H1 (cell line): ENCODE measurements around the gene ABHD17B. TPM values are rescaled to one million over a fixed set of nuclear protein-coding genes. Genes with fewer than 3 reads are reported as not detected.
A peak's percentile ranks its signal among the peaks of the same experiment; 100 is the strongest.

Experiments
- CTCF ChIA-PET: fragments of 300-600 bp; sonication (Branson Sonifier 250); formaldehyde crosslinking; loops from one replicate; lab custom pipeline; 2021; ENCODE audit not compliant: partially characterized antibody; lab: Charles Lee
- POLR2A ChIA-PET: fragments of 300-600 bp; sonication (Branson Sonifier 250); formaldehyde crosslinking; loops from one replicate; lab custom pipeline; 2021; ENCODE audit warnings: inconsistent platforms; ENCODE audit not compliant: partially characterized antibody; lab: Charles Lee
- DNase-seq, 2 experiments: peaks; one replicate each; pipeline versions ENCODE4 v3.0.0 to v3.0.0-alpha.2; 2010 to 2022; ENCODE audit warnings: low spot score in 2 of 2, low read depth in 1 of 2, mixed read lengths in 1 of 2
- FAIRE-seq: peaks from 2 replicates; lab custom pipeline; 2011; peaks lifted over from hg19 to GRCh38; lab: Jason Lieb, UNC
- H2AFZ ChIP-seq: 2 replicates; pipeline ENCODE4 v1.8.1; 2012; ENCODE audit warnings: low read length, inconsistent platforms
- H2AK5ac ChIP-seq: 2 replicates; pipeline ENCODE4 v1.6.1; 2013; ENCODE audit warnings: low read depth, low read length
- H2BK120ac ChIP-seq: replicated peaks from 2 replicates; pipeline ENCODE3; 2013; ENCODE audit warnings: low read depth, low read length, inconsistent platforms
- H2BK12ac ChIP-seq: 2 replicates; pipeline ENCODE4 v1.6.1; 2013; ENCODE audit warnings: low read depth, low read length
- H2BK15ac ChIP-seq: 2 replicates; pipeline ENCODE4 v1.6.1; 2013; ENCODE audit warnings: low read length
- H2BK20ac ChIP-seq: 2 replicates; pipeline ENCODE4 v1.6.1; 2013; ENCODE audit warnings: low read length
- H2BK5ac ChIP-seq: 2 replicates; pipeline ENCODE4 v1.6.1; 2013; ENCODE audit warnings: low read depth, low read length
- H3K14ac ChIP-seq: 2 replicates; pipeline ENCODE4 v1.6.1; 2013; ENCODE audit warnings: inconsistent platforms; ENCODE audit not compliant: insufficient read length
- H3K18ac ChIP-seq: 2 replicates; pipeline ENCODE4 v1.6.1; 2013; ENCODE audit warnings: low read length; ENCODE audit errors: extremely low read depth
- H3K23ac ChIP-seq: 2 replicates; pipeline ENCODE4 v1.6.1; 2013; ENCODE audit warnings: inconsistent platforms; ENCODE audit not compliant: insufficient read length
- H3K23me2 ChIP-seq: 2 replicates; pipeline ENCODE4 v1.6.1; 2013; ENCODE audit warnings: low read depth, low read length
- H3K27ac ChIP-seq: 2 replicates; pipeline ENCODE4 v1.6.1; 2011; ENCODE audit warnings: low read depth, low read length, inconsistent platforms
- H3K27me3 ChIP-seq, 4 experiments: replicated peaks in 1 of 4; 1 replicate in 1 of 4; 2 replicates in 3 of 4; pipeline versions ENCODE4 v1.6.1 to v1.8.1; 2011 to 2013; ENCODE audit warnings: low read length in 3 of 4, mild to moderate bottlenecking in 3 of 4, inconsistent platforms in 2 of 4, mixed read lengths in 2 of 4, moderate library complexity in 1 of 4; ENCODE audit not compliant: control insufficient read depth in 3 of 4, insufficient read depth in 3 of 4; ENCODE audit errors: extremely low read depth in 1 of 4
- H3K36me3 ChIP-seq, 4 experiments: 2 replicates each; pipeline versions ENCODE4 v1.6.1 to v1.8.1; 2011 to 2013; ENCODE audit warnings: mild to moderate bottlenecking in 4 of 4, low read length in 3 of 4, moderate library complexity in 2 of 4, control low read depth in 1 of 4, inconsistent platforms in 1 of 4; ENCODE audit not compliant: insufficient read depth in 4 of 4, control insufficient read depth in 2 of 4
- H3K4ac ChIP-seq: replicated peaks from 2 replicates; pipeline ENCODE3; 2013; ENCODE audit warnings: low read length, low read depth, mixed read lengths, inconsistent platforms; ENCODE audit not compliant: insufficient read length
- H3K4me1 ChIP-seq, 4 experiments: replicated peaks in 1 of 4; 1 replicate in 1 of 4; 2 replicates in 3 of 4; pipeline versions ENCODE4 v1.6.1 to v1.8.1; 2011 to 2013; ENCODE audit warnings: low read length in 3 of 4, inconsistent platforms in 2 of 4, mixed read lengths in 1 of 4; ENCODE audit not compliant: insufficient read depth in 4 of 4, control insufficient read depth in 3 of 4
- H3K4me2 ChIP-seq, 2 experiments: 2 replicates each; pipeline versions ENCODE4 v1.6.1 to v1.8.1; 2011 to 2013; ENCODE audit warnings: low read depth in 2 of 2, low read length in 2 of 2, control low read depth in 1 of 2, inconsistent platforms in 1 of 2, mild to moderate bottlenecking in 1 of 2; ENCODE audit not compliant: insufficient read depth in 1 of 2
- H3K4me3 ChIP-seq, 4 experiments: fragments of 200-600, 300-600 bp in 1 of 4; sonication (generic), shearing (Covaris generic), sonication (Bioruptor Twin) in 1 of 4; 2 replicates each; pipeline versions ENCODE4 v1.5.1 to v1.8.1; 2011 to 2016; ENCODE audit warnings: low read length in 4 of 4, low read depth in 3 of 4, control low read depth in 2 of 4, inconsistent platforms in 2 of 4, mild to moderate bottlenecking in 2 of 4, mixed read lengths in 1 of 4, moderate library complexity in 1 of 4; ENCODE audit not compliant: insufficient read depth in 2 of 4; ENCODE audit errors: extremely low read depth in 1 of 4
- H3K56ac ChIP-seq: replicated peaks from 2 replicates; pipeline ENCODE3; 2013; ENCODE audit warnings: low read depth, mild to moderate bottlenecking, mixed read lengths, low read length, inconsistent platforms; ENCODE audit not compliant: insufficient read length
- H3K79me1 ChIP-seq: 2 replicates; pipeline ENCODE4 v1.6.1; 2013; ENCODE audit warnings: low read depth, low read length, control low read depth
- H3K79me2 ChIP-seq, 2 experiments: 2 replicates each; pipeline versions ENCODE4 v1.6.1 to v1.8.1; 2012 to 2013; ENCODE audit warnings: low read length in 2 of 2, mild to moderate bottlenecking in 2 of 2, inconsistent platforms in 1 of 2; ENCODE audit not compliant: insufficient read depth in 2 of 2, control insufficient read depth in 1 of 2
- H3K9ac ChIP-seq, 4 experiments: replicated peaks in 1 of 4; 1 replicate in 1 of 4; 2 replicates in 3 of 4; pipeline versions ENCODE4 v1.6.1 to v1.8.1; 2011 to 2013; ENCODE audit warnings: low read depth in 3 of 4, low read length in 3 of 4, control low read depth in 2 of 4, mild to moderate bottlenecking in 2 of 4, moderate library complexity in 2 of 4, inconsistent platforms in 1 of 4; ENCODE audit errors: extremely low read depth in 1 of 4
- H3K9me3 ChIP-seq, 2 experiments: 2 replicates each; pipeline versions ENCODE4 v1.6.1 to v1.8.1; 2012 to 2013; ENCODE audit warnings: mild to moderate bottlenecking in 2 of 2, moderate library complexity in 2 of 2, control low read depth in 1 of 2, inconsistent platforms in 1 of 2, low read depth in 1 of 2, low read length in 1 of 2, mixed read lengths in 1 of 2; ENCODE audit not compliant: insufficient read depth in 2 of 2
- H4K20me1 ChIP-seq, 2 experiments: replicated peaks in 1 of 2; 2 replicates each; pipeline versions ENCODE3 to v1.8.1; 2011 to 2013; ENCODE audit warnings: inconsistent platforms in 2 of 2, low read length in 2 of 2, mild to moderate bottlenecking in 1 of 2; ENCODE audit not compliant: insufficient read depth in 2 of 2, control insufficient read depth in 1 of 2
- H4K5ac ChIP-seq: 2 replicates; pipeline ENCODE4 v1.6.1; 2013; ENCODE audit warnings: low read length, low read depth, mixed read lengths, inconsistent platforms; ENCODE audit not compliant: insufficient read length
- H4K8ac ChIP-seq: 2 replicates; pipeline ENCODE4 v1.8.0; 2013; ENCODE audit warnings: mild to moderate bottlenecking, moderate library complexity, low read length, inconsistent platforms; ENCODE audit not compliant: insufficient read depth; ENCODE audit errors: extremely low read depth
- H4K91ac ChIP-seq: replicated peaks from 2 replicates; pipeline ENCODE3; 2013; ENCODE audit warnings: low read length, mixed read lengths, inconsistent platforms; ENCODE audit not compliant: insufficient read length
- CHD1 ChIP-seq: IDR thresholded peaks from 2 replicates; pipeline ENCODE4 v1.6.1; 2012; ENCODE audit warnings: low read depth, low read length, improper control_type of control experiment
- HDAC2 ChIP-seq, 2 experiments: fragments of 300-600 bp in 1 of 2; sonication (generic) in 1 of 2; IDR thresholded peaks; 2 replicates each; pipeline ENCODE4 v1.6.1; 2011 to 2012; ENCODE audit warnings: low read depth in 2 of 2, low read length in 2 of 2, mild to moderate bottlenecking in 2 of 2, moderate library complexity in 2 of 2, borderline replicate concordance in 1 of 2, inconsistent platforms in 1 of 2
- RNF2 ChIP-seq: fragments of 200-900, 300-1000 bp; sonication (generic); IDR thresholded peaks from 2 replicates; pipeline ENCODE4 v1.7.1; 2016; ENCODE audit warnings: borderline replicate concordance, low read depth, mild to moderate bottlenecking, antibody characterized with exemption, low read length; ENCODE audit not compliant: poor library complexity, severe bottlenecking; ENCODE audit errors: missing control alignments
- SIRT6 ChIP-seq: IDR thresholded peaks from one replicate; pipeline ENCODE4 v1.7.1; 2012; ENCODE audit warnings: low read length, inconsistent platforms
- SP2 ChIP-seq: IDR thresholded peaks from 2 replicates; pipeline ENCODE4 v1.6.1; 2012; ENCODE audit warnings: mild to moderate bottlenecking, low read length, inconsistent platforms
- SRF ChIP-seq: IDR thresholded peaks from 2 replicates; pipeline ENCODE4 v1.6.1; 2011; ENCODE audit warnings: mild to moderate bottlenecking, low read depth, low read length, moderate library complexity
- WGBS, 2 experiments: shearing (Covaris generic) in 1 of 2; methylation state at CpG; one replicate each; pipeline versions ENCODE4 v1.1.6 to v1.1.7; 2013 to 2015; ENCODE audit warnings: low lambda C conversion rate in 2 of 2, mixed read lengths in 2 of 2, inconsistent platforms in 1 of 2, low coverage in 1 of 2, missing lambda C conversion rate in 1 of 2; ENCODE audit not compliant: insufficient replicate concordance in 2 of 2, insufficient coverage in 1 of 2, insufficient read length in 1 of 2; ENCODE audit errors: extremely low coverage in 1 of 2, missing lambda C conversion rate in 1 of 2; 5-methylcytosine and 5-hydroxymethylcytosine counted together
- long read RNA-seq, 2 experiments: library from RNA in 1 of 2; library from capped mRNA in 1 of 2; stranded (forward); transcript quantifications; one replicate each; pipeline ENCODE4 v2.0.0, GENCODE V29; 2021; ENCODE audit warnings: inconsistent platforms in 1 of 2
- polyA minus RNA-seq, 3 experiments: library from RNA; depleted of rRNA, polyadenylated mRNA; stranded (reverse); fragments of >200 nt; gene quantifications; 1 replicate in 2 of 3; 2 replicates in 1 of 3; pipeline ENCODE4 v1.2.3, GENCODE V29; 2011
- polyA plus RNA-seq, 7 experiments: library from polyadenylated mRNA; depleted of rRNA in 3 of 7; stranded (reverse) in 5 of 7; unstranded in 2 of 7; fragments of >200 nt in 5 of 7; fragments of 200-250 nt in 2 of 7; gene quantifications; 1 replicate in 5 of 7; 2 replicates in 1 of 7; 4 replicates in 1 of 7; pipeline versions ENCODE4 v1.2.1 to v1.2.3, GENCODE V29; 2011 to 2013; ENCODE audit warnings: missing spikeins in 2 of 7, mixed read lengths in 2 of 7
- total RNA-seq: library from RNA; stranded (reverse); fragmentation: NEBNext Ultra II Directional; extraction: Animal tissue kit (Norgen Biotek cat#: 25700); gene quantifications from 2 replicates; pipeline ENCODE4 v1.2.1, GENCODE V29; 2021

The ABHD17B gene
- 60.8 and 62.7 TPM in 2 replicates for total RNA-seq
- polyA plus RNA-seq (2011; rRNA removed), result 29.2 and 37.2 TPM in 2 replicates
- 34.5 TPM for polyA plus RNA-seq (2011; cell fraction: cytosol; rRNA removed)
- 16.9 TPM for polyA plus RNA-seq (2011; cell fraction: nucleus; rRNA removed)
- polyA plus RNA-seq (2012, experiment 1 of 2), result 23.5 to 33.6 TPM (median 29.3 TPM) in 4 replicates
- polyA plus RNA-seq (2012, experiment 2 of 2), result 22.2 TPM
- 22.9 TPM for polyA plus RNA-seq (2013, experiment 1 of 2)
- polyA plus RNA-seq (2013, experiment 2 of 2), result 23.0 TPM
- polyA minus RNA-seq (2011; rRNA and poly(A)+ RNA removed), result 87.1 and 87.9 TPM in 2 replicates
- 41.2 TPM for polyA minus RNA-seq (2011; cell fraction: cytosol; rRNA and poly(A)+ RNA removed)
- polyA minus RNA-seq (2011; cell fraction: nucleus; rRNA and poly(A)+ RNA removed), result 45.4 TPM
- long read RNA-seq, experiment 1, transcript ABHD17B-201 (4 exons, 2,614 nt), result major isoform, 24 of 45 reads
- long read RNA-seq, experiment 1, partial matches to known transcripts, result 4 of 45 reads
- long read RNA-seq, experiment 1, other reads (novel, unspliced or antisense), result 16 of 45 reads
- long read RNA-seq, experiment 2, partial matches to known transcripts, result 0 of 3 reads
- long read RNA-seq, experiment 2, other reads (novel, unspliced or antisense), result 2 of 3 reads

- peaks cover 13 to 16% of the 10 kb centered on the region in 2 experiments for H4K20me1 ChIP-seq
- peaks cover 8% of the 10 kb centered on the region for H3K23me2 ChIP-seq
- H3K36me3 ChIP-seq, result peaks cover 0 to 3% (median under 1%) of the 10 kb centered on the region in 4 experiments; a peak in 2 of 8 replicates
- H3K56ac ChIP-seq, result peak within 1 kb of the TSS; percentile 86
- H2BK15ac ChIP-seq, result peak within 1 kb of the TSS; percentile 72; the same call in 1 of the 2 replicates
- H4K5ac ChIP-seq, result peak within 1 kb of the TSS; percentile 90
- 2% methylated on average over 44 of the region's 45 CpGs; no CpG with 5 or more reads in 1 of the 2 experiments for WGBS, 2 experiments
- no peaks in the 10 kb centered on the region for H3K27me3 ChIP-seq
- H3K4me2 ChIP-seq, result peak within 1 kb of the TSS; percentile 69 to 89
- H4K91ac ChIP-seq, result peak within 1 kb of the TSS; percentile 65
- H4K8ac ChIP-seq, result peak within 1 kb of the TSS; percentile 98; the same call in 1 of the 2 replicates
- 0 out of 2 replicates have a peak within 1 kb of the TSS, but pooled peaks have one; percentile 75 for H2BK12ac ChIP-seq
- H3K27ac ChIP-seq, result peak within 1 kb of the TSS; percentile 89
- H3K23ac ChIP-seq, result no peak within 1 kb of the TSS
- H2BK20ac ChIP-seq, result 0 out of 2 replicates have a peak within 1 kb of the TSS, but pooled peaks have one; percentile 64
- H3K4me1 ChIP-seq, result peaks cover 0 to 10% (median 3%) of the 10 kb centered on the region in 4 experiments; a peak in 5 of 7 replicates
- H3K4ac ChIP-seq, result peak within 1 kb of the TSS; percentile 76
- POLR2A ChIA-PET, result interaction anchor here (0.6 to 3.6 kb wide), 40 partner anchors 10 to 1968 kb away, joined by 3 to 73 read pairs (median 4); no protein-coding TSS in a partner anchor
- no peak within 1 kb of the TSS for H2AFZ ChIP-seq
- H3K4me3 ChIP-seq, result peak within 1 kb of the TSS; percentile 91 to 98 (median 94)
- H2BK5ac ChIP-seq, result peak within 1 kb of the TSS; percentile 95
- H3K9ac ChIP-seq, result peak within 1 kb of the TSS; percentile 82 to 97 (median 92)
- H3K79me2 ChIP-seq, result peaks cover 59 to 94% of the 10 kb centered on the region in 2 experiments
- DNase-seq (peak; percentile 97 to 98), FAIRE-seq (peak; percentile 87)
- no peak within 1 kb of the TSS; the same call in 1 of the 2 replicates for H2AK5ac ChIP-seq
- peak within 1 kb of the TSS; percentile 43 for H2BK120ac ChIP-seq
- H3K14ac ChIP-seq, result no peak within 1 kb of the TSS
- CTCF ChIA-PET, result interaction anchor here (0.7 to 1.4 kb wide), 4 partner anchors 8 to 105 kb away, joined by 3 to 4 read pairs (median 3); no protein-coding TSS in a partner anchor
- no peaks in the 10 kb centered on the region for H3K9me3 ChIP-seq
- H3K79me1 ChIP-seq, result no peaks in the 10 kb centered on the region; the same call in 1 of the 2 replicates
- peak within 1 kb of the TSS; percentile 95 for H3K18ac ChIP-seq
- TF ChIP-seq HDAC2 (IDR thresholded peaks at IDR 0.05; ENCODE audit: borderline replicate concordance in 1 of 2, low read depth in 2 of 2, low read length in 2 of 2), result peak; percentile 45 to 92; a peak in 2 of 4 replicates
- peak; percentile 64 for TF ChIP-seq SP2
- no peak for TF ChIP-seq SIRT6
- TF ChIP-seq RNF2, result no peak
- TF ChIP-seq CHD1, result no peak
- no peak for TF ChIP-seq SRF
Measured at GRCh38 chr9:71911061-71911907, at the start of gene ABHD17B, which contains the start of gene C9orf85. ABHD17B (minus strand) TSS chr9:71911193; CDS start chr9:71875080, 36,113 bp downstream. C9orf85 (plus strand) TSS chr9:71911639; CDS start chr9:71911735, 96 bp downstream.
